ENCODE measurements around the gene NPIPB8. TPM values are rescaled to one million over a fixed set of nuclear protein-coding genes. Genes with fewer than 3 reads are reported as not detected.
"Not testable (repeated sequence)": the region's sequence is repeated elsewhere in the genome, so short reads cannot be mapped to it uniquely, and the experiment has no call there.

NPIPB8 gene
- total RNA-seq, 1 donor from 2014 or later, result not detected

DNA sequence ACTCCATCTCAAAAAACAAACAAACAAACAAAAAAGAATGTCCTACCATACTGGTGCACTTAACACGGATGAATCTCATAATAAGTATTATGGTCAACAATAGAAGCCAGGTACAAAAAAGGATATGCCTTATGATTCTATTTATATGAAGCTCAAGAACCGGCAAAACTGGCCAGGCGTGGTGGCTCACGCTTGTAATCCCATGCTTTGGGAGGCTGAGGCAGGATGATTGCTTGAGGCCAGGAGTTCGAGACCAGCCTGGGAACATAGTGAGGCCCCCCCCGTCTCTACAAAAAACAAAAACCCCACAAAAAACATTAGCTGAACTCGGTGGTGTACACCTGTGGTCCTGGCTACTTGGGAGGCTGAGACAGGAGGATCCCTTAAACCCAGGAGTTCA lies 66.4 kb downstream of the NPIPB8 start:
- H3K27ac Mint-ChIP-seq (ENCODE audit: unreplicated experiment); H3K4me1 Mint-ChIP-seq (ENCODE audit: unreplicated experiment); H3K36me3 Mint-ChIP-seq (ENCODE audit: unreplicated experiment); H3K27me3 Mint-ChIP-seq (ENCODE audit: unreplicated experiment); H3K4me3 Mint-ChIP-seq (ENCODE audit: unreplicated experiment); DNase-seq (ENCODE audit: extremely low spot score, unreplicated experiment); H3K9me3 Mint-ChIP-seq (ENCODE audit: unreplicated experiment): not testable (repeated sequence)

Other genes with a start within 250 kb of the NPIPB8 start
- 103 and 106 TPM in 2 replicates for gene EIF3CL, start 234.2 kb upstream of the NPIPB8 start, total RNA-seq
- gene NPIPB7, start 165.7 kb upstream of the NPIPB8 start, total RNA-seq, result 0.78 TPM in 1 of 2 replicates, not detected in the other
- gene CLN3, start 146.0 kb upstream of the NPIPB8 start, total RNA-seq, result 39.4 and 50.7 TPM in 2 replicates
- gene APOBR, start 143.4 kb upstream of the NPIPB8 start, total RNA-seq, result 0.16 TPM in 1 of 2 replicates, not detected in the other
- gene IL27, start 131.2 kb upstream of the NPIPB8 start, total RNA-seq, result not detected in 2 replicates
- 124 and 138 TPM in 2 replicates for gene NUPR1, start 99.1 kb upstream of the NPIPB8 start, total RNA-seq
- 20.4 and 29.7 TPM in 2 replicates for gene SGF29, start 84.1 kb upstream of the NPIPB8 start, total RNA-seq
- gene SULT1A2, start 41.0 kb upstream of the NPIPB8 start, total RNA-seq, result 0.51 TPM in 1 of 2 replicates, not detected in the other
- 10.4 and 11.4 TPM in 2 replicates for gene SULT1A1, start 28.0 kb upstream of the NPIPB8 start, total RNA-seq
- 950 and 1,034 TPM in 2 replicates for gene EIF3C, start 73.4 kb downstream of the NPIPB8 start, total RNA-seq
- gene NPIPB9, start 113.7 kb downstream of the NPIPB8 start, total RNA-seq, result 2.6 and 4.2 TPM in 2 replicates
- 208 and 210 TPM in 2 replicates for gene ATXN2L, start 184.9 kb downstream of the NPIPB8 start, total RNA-seq
- 122 and 132 TPM in 2 replicates for gene TUFM, start 208.3 kb downstream of the NPIPB8 start, total RNA-seq
- 57.9 and 60.7 TPM in 2 replicates for gene SH2B1, start 225.8 kb downstream of the NPIPB8 start, total RNA-seq
- gene ATP2A1, start 240.4 kb downstream of the NPIPB8 start, total RNA-seq, result 0.42 and 0.64 TPM in 2 replicates